CD4-positive, alpha-beta T cell (primary cell): ENCODE measurements around the gene VPS13D. TPM values are rescaled to one million over a fixed set of nuclear protein-coding genes. Genes with fewer than 3 reads are reported as not detected.

Experiments used
- ATAC-seq: fragments of 200-7000 bp; cut with Tn5 transposase; one replicate; pipeline ENCODE4 v1.10.0; 2022; ENCODE audit warnings: mild to moderate bottlenecking; ENCODE audit not compliant: poor library complexity
- CTCF ChIA-PET: fragments of 350-600 bp; sonication (Branson Sonifier 250); formaldehyde crosslinking; loops from one replicate; lab custom pipeline; 2021; ENCODE audit warnings: antibody characterized with exemption, inconsistent platforms; lab: Charles Lee
- POLR2A ChIA-PET: fragments of 350-600 bp; sonication (Branson Sonifier 250); formaldehyde crosslinking; loops from one replicate; lab custom pipeline; 2021; ENCODE audit warnings: antibody characterized with exemption, inconsistent platforms; lab: Charles Lee
- DNase-seq, 14 experiments: peaks; one replicate each; pipeline ENCODE4 v3.0.0-alpha.2; 2013 to 2020; ENCODE audit warnings: mixed read lengths in 2 of 14
- H3K27ac ChIP-seq, 2 donors: one replicate each; pipeline versions ENCODE4 v1.5.1 to v1.7.0; 2013; ENCODE audit warnings: low read length in 2 of 2, low read depth in 1 of 2, mild to moderate bottlenecking in 1 of 2
- H3K27me3 ChIP-seq, 2 experiments: 1 replicate in 1 of 2; 2 replicates in 1 of 2; pipeline versions ENCODE4 v1.6.1 to v1.7.0; 2013; ENCODE audit warnings: low read length in 2 of 2, control low read depth in 1 of 2, mild to moderate bottlenecking in 1 of 2, moderate library complexity in 1 of 2; ENCODE audit not compliant: insufficient read depth in 2 of 2, control insufficient read depth in 1 of 2
- H3K36me3 ChIP-seq: one replicate; pipeline ENCODE4 v1.6.1; 2013; ENCODE audit warnings: low read length, control low read depth; ENCODE audit not compliant: insufficient read depth
- H3K4me1 ChIP-seq: one replicate; pipeline ENCODE4 v1.6.1; 2013; ENCODE audit warnings: low read length, control low read depth; ENCODE audit not compliant: insufficient read depth
- H3K4me3 ChIP-seq: one replicate; pipeline ENCODE4 v1.5.1; 2013; ENCODE audit warnings: mild to moderate bottlenecking, low read length, moderate library complexity
- H3K9me3 ChIP-seq, 2 experiments: 1 replicate in 1 of 2; 2 replicates in 1 of 2; pipeline versions ENCODE4 v1.6.1 to v1.7.0; 2013; ENCODE audit warnings: low read length in 2 of 2, mild to moderate bottlenecking in 2 of 2, control low read depth in 1 of 2, moderate library complexity in 1 of 2; ENCODE audit not compliant: control insufficient read depth in 1 of 2, insufficient read depth in 1 of 2
- H3K27ac Mint-ChIP-seq: one replicate; pipeline ENCODE4 v1.8.0; 2020; ENCODE audit warnings: mixed read lengths
- H3K27me3 Mint-ChIP-seq: one replicate; pipeline ENCODE4 v1.8.0; 2021; ENCODE audit warnings: mixed read lengths
- H3K36me3 Mint-ChIP-seq: one replicate; pipeline ENCODE4 v1.8.0; 2021; ENCODE audit warnings: low read depth, mixed read lengths
- H3K4me1 Mint-ChIP-seq: one replicate; pipeline ENCODE4 v1.8.0; 2021; ENCODE audit warnings: low read depth, mixed read lengths
- H3K4me3 Mint-ChIP-seq: one replicate; pipeline ENCODE4 v1.8.0; 2020; ENCODE audit warnings: mild to moderate bottlenecking, mixed read lengths
- H3K9me3 Mint-ChIP-seq: one replicate; pipeline ENCODE4 v1.8.0; 2020; ENCODE audit warnings: mixed read lengths
- intact Hi-C, 2 experiments: fragments of 100-400 bp; cut with DNase I in 1 of 2; cut with micrococcal nuclease in 1 of 2; formaldehyde crosslinking; loops; one replicate each; pipeline versions ENCODE4 v1.15.1 to v1.9.0; 2023 to 2025; cut with DNase I, micrococcal nuclease
- total RNA-seq, 174 experiments: library from RNA in 2 of 174; stranded (reverse) in 2 of 174; gene quantifications; one replicate each; pipeline ENCODE4 v1.2.3 and lab custom pipeline; 2021 to 2026
- TF ChIP-seq, protein P1 (sequence below): fragments of 200-600 bp; IDR thresholded peaks from one replicate; pipeline ENCODE4 v1.8.0; 2022; ENCODE audit warnings: antibody characterized with exemption, mild to moderate bottlenecking

VPS13D gene
- total RNA-seq, 2 experiments from 2014 or later, result 63.0 to 67.3 TPM

GRCh38 chr1:12501661-12502060 is 271.8 kb downstream of the VPS13D start:
- H3K4me1 Mint-ChIP-seq, result peaks cover 13% of the 10 kb centered on the region
- no peaks in the 10 kb centered on the region for H3K27me3 ChIP-seq
- ChIA-PET POLR2A (interaction anchor here (0.6 to 2.1 kb wide), 2 partner anchors 9 to 592 kb away, joined by 3 to 5 read pairs; no protein-coding TSS in a partner anchor), CTCF (no interaction called here)
- no peaks in the 10 kb centered on the region for H3K4me1 ChIP-seq
- DNase-seq (no peak), ATAC-seq (no peak)
- no peaks in the 10 kb centered on the region for H3K9me3 ChIP-seq
- no peak overlapping the region for H3K27ac ChIP-seq
- no peak overlapping the region for H3K27ac Mint-ChIP-seq
- peaks cover 55% of the 10 kb centered on the region for H3K36me3 ChIP-seq
- TF ChIP-seq, protein P1, sequence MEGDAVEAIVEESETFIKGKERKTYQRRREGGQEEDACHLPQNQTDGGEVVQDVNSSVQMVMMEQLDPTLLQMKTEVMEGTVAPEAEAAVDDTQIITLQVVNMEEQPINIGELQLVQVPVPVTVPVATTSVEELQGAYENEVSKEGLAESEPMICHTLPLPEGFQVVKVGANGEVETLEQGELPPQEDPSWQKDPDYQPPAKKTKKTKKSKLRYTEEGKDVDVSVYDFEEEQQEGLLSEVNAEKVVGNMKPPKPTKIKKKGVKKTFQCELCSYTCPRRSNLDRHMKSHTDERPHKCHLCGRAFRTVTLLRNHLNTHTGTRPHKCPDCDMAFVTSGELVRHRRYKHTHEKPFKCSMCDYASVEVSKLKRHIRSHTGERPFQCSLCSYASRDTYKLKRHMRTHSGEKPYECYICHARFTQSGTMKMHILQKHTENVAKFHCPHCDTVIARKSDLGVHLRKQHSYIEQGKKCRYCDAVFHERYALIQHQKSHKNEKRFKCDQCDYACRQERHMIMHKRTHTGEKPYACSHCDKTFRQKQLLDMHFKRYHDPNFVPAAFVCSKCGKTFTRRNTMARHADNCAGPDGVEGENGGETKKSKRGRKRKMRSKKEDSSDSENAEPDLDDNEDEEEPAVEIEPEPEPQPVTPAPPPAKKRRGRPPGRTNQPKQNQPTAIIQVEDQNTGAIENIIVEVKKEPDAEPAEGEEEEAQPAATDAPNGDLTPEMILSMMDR, result no peak
- H3K27me3 Mint-ChIP-seq, result no peaks in the 10 kb centered on the region
- H3K4me3 Mint-ChIP-seq, result no peak overlapping the region
- no peaks in the 10 kb centered on the region for H3K9me3 Mint-ChIP-seq
- no peak overlapping the region for H3K4me3 ChIP-seq
- intact Hi-C loops, result no loop called here
- H3K36me3 Mint-ChIP-seq, result peaks cover 75% of the 10 kb centered on the region

- H3K36me3 Mint-ChIP-seq, result peaks cover 74% of the 10 kb centered on the region
- no peaks in the 10 kb centered on the region for H3K27me3 Mint-ChIP-seq
- ChIA-PET CTCF (interaction anchor here (0.6 kb wide), 1 partner anchor 383 kb away, joined by 3 read pairs; no protein-coding TSS in a partner anchor), POLR2A (interaction anchor here (0.6 to 2.1 kb wide), 2 partner anchors 8 to 593 kb away, joined by 3 to 5 read pairs; no protein-coding TSS in a partner anchor)
- H3K4me1 Mint-ChIP-seq, result peaks cover 13% of the 10 kb centered on the region
- H3K27ac ChIP-seq, result no peak overlapping the region
- no peaks in the 10 kb centered on the region for H3K9me3 ChIP-seq
- TF ChIP-seq, protein P1, result no peak
- H3K4me1 ChIP-seq, result no peaks in the 10 kb centered on the region
- H3K9me3 Mint-ChIP-seq, result no peaks in the 10 kb centered on the region
- no peaks in the 10 kb centered on the region for H3K27me3 ChIP-seq
- H3K4me3 Mint-ChIP-seq, result no peak overlapping the region
- no peak overlapping the region for H3K4me3 ChIP-seq
- ATAC-seq, result no peak
- H3K36me3 ChIP-seq, result peaks cover 54% of the 10 kb centered on the region
- H3K27ac Mint-ChIP-seq, result no peak overlapping the region
- no peak for DNase-seq
- intact Hi-C loops, result no loop called here
Measured at GRCh38 chr1:12502336-12503109, 272.7 kb downstream of the VPS13D start.

GRCh38 chr1:12503709-12504108 is 273.9 kb downstream of the VPS13D start:
- H3K9me3 Mint-ChIP-seq, result no peaks in the 10 kb centered on the region
- intact Hi-C loops, result no loop called here
- POLR2A ChIA-PET, result interaction anchor here (0.8 kb wide), 1 partner anchor 115 kb away, joined by 3 read pairs; no protein-coding TSS in a partner anchor
- DNase-seq (no peak), ATAC-seq (no peak)
- Histone ChIP-seq H3K27me3 (no peaks in the 10 kb centered on the region), H3K9me3 (no peaks in the 10 kb centered on the region), H3K36me3 (peaks cover 49% of the 10 kb centered on the region), H3K4me3 (no peak overlapping the region), H3K4me1 (peaks cover 1% of the 10 kb centered on the region), H3K27ac (no peak overlapping the region)
- no peak overlapping the region for H3K27ac Mint-ChIP-seq
- H3K4me3 Mint-ChIP-seq, result no peak overlapping the region
- CTCF ChIA-PET, result no interaction called here
- H3K4me1 Mint-ChIP-seq, result peaks cover 14% of the 10 kb centered on the region
- H3K36me3 Mint-ChIP-seq, result peaks cover 72% of the 10 kb centered on the region
- H3K27me3 Mint-ChIP-seq, result no peaks in the 10 kb centered on the region
- TF ChIP-seq, protein P1, result no peak
